ENCODE results near the gene CDH23. TPM values are rescaled to one million over a fixed set of nuclear protein-coding genes. Genes with fewer than 3 reads are reported as not detected.

CDH23 gene
- total RNA-seq, 1 experiment from 2014 or later = 2.9 TPM

- no peaks in the 10 kb centered on the region for H3K36me3 Mint-ChIP-seq
- DNase-seq (ENCODE audit: low spot score) = no peak
- H3K4me1 Mint-ChIP-seq = peaks cover 52% of the 10 kb centered on the region
- TF ChIP-seq MXD4 (CRISPR knock-in tag; IDR thresholded peaks at IDR 0.05; ENCODE audit: borderline replicate concordance) = no peak
- no peak for TF ChIP-seq ELF4 (CRISPR knock-in tag; IDR thresholded peaks at IDR 0.05; ENCODE audit: low read depth)
- H3K27me3 Mint-ChIP-seq (ENCODE audit: low read depth) = peaks cover 7% of the 10 kb centered on the region; the same call in 1 of the 2 replicates
- POLR2A ChIA-PET = no interaction called here
- no peak overlapping the region for H3K27ac Mint-ChIP-seq
- CTCF ChIA-PET = interaction anchor here (0.5 to 7.1 kb wide), 4 partner anchors 35 to 159 kb away, joined by 3 to 49 read pairs (median 5); no protein-coding TSS in a partner anchor
- no peaks in the 10 kb centered on the region for H3K9me3 Mint-ChIP-seq
- H3K4me3 Mint-ChIP-seq = no peak overlapping the region
- no peak for ATAC-seq
Observed at GRCh38 chr10:71646037-71646436, 249.3 kb downstream of the CDH23 start.

- H3K4me3 Mint-ChIP-seq = no peak overlapping the region
- ChIA-PET CTCF (interaction anchor here (0.5 to 7.1 kb wide), 4 partner anchors 36 to 160 kb away, joined by 3 to 49 read pairs (median 5); no protein-coding TSS in a partner anchor), POLR2A (no interaction called here)
- H3K27ac Mint-ChIP-seq = no peak overlapping the region
- H3K27me3 Mint-ChIP-seq (ENCODE audit: low read depth) = 0 out of 2 replicates have a peak, but pooled peaks cover 3% of the 10 kb centered on the region
- ATAC-seq = no peak
- H3K9me3 Mint-ChIP-seq = no peaks in the 10 kb centered on the region
- peaks cover 45% of the 10 kb centered on the region for H3K4me1 Mint-ChIP-seq
- no peak for DNase-seq (ENCODE audit: low spot score)
- no peak for TF ChIP-seq ZNF423 (CRISPR knock-in tag; IDR thresholded peaks at IDR 0.05)
- TF ChIP-seq NFATC4 (CRISPR knock-in tag; IDR thresholded peaks at IDR 0.05) = no peak
- no peak for TF ChIP-seq CREB1 (CRISPR knock-in tag; IDR thresholded peaks at IDR 0.05)
- H3K36me3 Mint-ChIP-seq = no peaks in the 10 kb centered on the region
Observed at GRCh38 chr10:71646592-71647292, 250.0 kb downstream of the CDH23 start.

- peak; percentile 86 for ATAC-seq
- Mint-ChIP-seq H3K4me3 (no peak overlapping the region), H3K36me3 (no peaks in the 10 kb centered on the region), H3K27ac (no peak overlapping the region), H3K9me3 (no peaks in the 10 kb centered on the region), H3K4me1 (peaks cover 38% of the 10 kb centered on the region), H3K27me3 (ENCODE audit: low read depth) (peaks cover 3% of the 10 kb centered on the region; the same call in 1 of the 2 replicates)
- CTCF ChIA-PET = interaction anchor here (0.6 to 7.1 kb wide), 7 partner anchors 8 to 126 kb away, joined by 3 to 49 read pairs (median 6); partner anchors contain the start of gene VSIR
- POLR2A ChIA-PET = no interaction called here
- peak; percentile 69 for DNase-seq (ENCODE audit: low spot score)
- TF ChIP-seq OVOL2 (CRISPR knock-in tag; IDR thresholded peaks at IDR 0.05; ENCODE audit: borderline replicate concordance) = no peak
- TF ChIP-seq CTCF (IDR thresholded peaks at IDR 0.05) = peak; percentile 48; the same call in 1 of the 2 replicates
Observed at GRCh38 chr10:71647526-71648253, 251.0 kb downstream of the CDH23 start.

- Mint-ChIP-seq H3K27ac (no peak overlapping the region), H3K4me1 (peaks cover 33% of the 10 kb centered on the region), H3K36me3 (no peaks in the 10 kb centered on the region), H3K9me3 (no peaks in the 10 kb centered on the region), H3K27me3 (ENCODE audit: low read depth) (peaks cover 4% of the 10 kb centered on the region; the same call in 1 of the 2 replicates), H3K4me3 (no peak overlapping the region)
- CTCF ChIA-PET = interaction anchor here (0.6 to 7.1 kb wide), 10 partner anchors 9 to 264 kb away, joined by 3 to 49 read pairs (median 4); partner anchors contain the start of gene VSIR
- POLR2A ChIA-PET = no interaction called here
- DNase-seq (ENCODE audit: low spot score) (no peak), ATAC-seq (no peak)
- TF ChIP-seq MYBL2 (CRISPR knock-in tag; IDR thresholded peaks at IDR 0.05) (no peak), EMX1 (CRISPR knock-in tag; IDR thresholded peaks at IDR 0.05) (no peak), CBFB (CRISPR knock-in tag; IDR thresholded peaks at IDR 0.05; ENCODE audit: low read depth) (no peak), ZNF121 (CRISPR knock-in tag; IDR thresholded peaks at IDR 0.05) (no peak), SOX15 (CRISPR knock-in tag; IDR thresholded peaks at IDR 0.05) (no peak), PRRX2 (CRISPR knock-in tag; IDR thresholded peaks at IDR 0.05) (no peak), ERG (CRISPR knock-in tag; IDR thresholded peaks at IDR 0.05) (no peak), NR3C1 (CRISPR knock-in tag; conservative IDR thresholded peaks at IDR 0.05; ENCODE audit: low read depth) (no peak), MAX (CRISPR knock-in tag; IDR thresholded peaks at IDR 0.05) (no peak), KAT7 (CRISPR knock-in tag; IDR thresholded peaks at IDR 0.05; ENCODE audit: borderline replicate concordance) (no peak), CDX4 (CRISPR knock-in tag; IDR thresholded peaks at IDR 0.05; ENCODE audit: borderline replicate concordance) (no peak), GABPB1 (CRISPR knock-in tag; IDR thresholded peaks at IDR 0.05) (no peak), TP53 (CRISPR knock-in tag; IDR thresholded peaks at IDR 0.05) (no peak), ZNF396 (CRISPR knock-in tag; IDR thresholded peaks at IDR 0.05; ENCODE audit: borderline replicate concordance) (no peak), ZSCAN18 (CRISPR knock-in tag; IDR thresholded peaks at IDR 0.05) (no peak)
Observed at GRCh38 chr10:71648254-71648932, 251.7 kb downstream of the CDH23 start.

Data from WTC11 (cell line).